GM19240 (cell line): ENCODE measurements around the gene MMP2.

Experiments
- DNase-seq: peaks from one replicate; pipeline ENCODE4 v3.0.0; 2011; ENCODE audit warnings: low spot score; ENCODE audit not compliant: insufficient read length

MMP2 gene

DNA sequence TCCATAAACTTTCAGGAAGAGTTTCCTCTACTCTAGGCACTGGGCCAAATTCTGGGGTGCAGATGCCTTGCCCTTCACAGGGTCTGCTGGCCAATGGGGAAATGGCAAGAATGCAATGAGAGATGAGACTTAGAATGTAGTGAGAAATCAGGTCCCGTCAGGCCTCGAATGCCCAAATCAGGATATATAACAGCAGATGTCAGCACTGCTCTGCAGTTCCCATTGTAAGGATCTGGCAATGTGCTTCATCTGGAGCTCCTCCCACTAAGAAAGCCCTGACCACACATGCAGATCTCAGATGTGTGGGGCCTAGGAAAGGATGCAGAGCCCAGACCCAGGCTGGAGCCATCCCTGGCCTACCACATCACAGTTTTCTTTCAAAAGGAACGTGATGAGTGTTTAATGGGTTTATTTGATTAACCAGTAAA is 16.0 kb downstream of the MMP2 start:
- DNase-seq, result no peak

DNA sequence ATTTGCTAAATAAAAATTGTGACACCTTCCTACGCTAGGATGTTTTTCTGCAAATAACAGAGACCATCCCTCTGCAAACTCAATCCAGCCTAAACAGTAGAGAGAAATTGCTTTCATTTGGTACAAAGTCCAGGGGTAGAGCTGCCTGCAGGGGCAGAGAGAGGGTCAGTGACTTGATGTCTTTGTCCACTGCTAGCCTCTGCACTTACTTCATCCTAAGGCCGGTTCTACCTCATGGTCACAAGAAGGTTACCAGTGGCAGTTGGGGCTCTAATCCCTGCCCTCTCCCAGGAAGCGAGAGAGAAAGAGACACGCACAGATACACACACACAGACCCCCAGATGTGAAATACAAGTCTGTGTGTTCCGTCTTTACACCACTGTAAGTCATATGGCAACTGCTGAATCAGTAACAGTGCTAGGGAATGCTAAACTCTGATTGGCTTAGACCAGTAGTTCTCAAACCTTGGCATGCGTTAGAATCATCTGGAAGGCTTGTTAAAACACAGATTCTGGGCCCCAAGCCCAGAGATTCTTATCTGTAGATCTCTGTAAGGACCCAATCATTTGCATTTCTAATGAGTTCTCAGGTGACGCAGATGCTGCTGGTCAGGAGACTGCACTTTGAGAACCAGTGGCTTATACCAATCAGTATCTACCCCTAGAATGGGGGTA is 16.8 kb downstream of the MMP2 start:
- no peak for DNase-seq

DNA sequence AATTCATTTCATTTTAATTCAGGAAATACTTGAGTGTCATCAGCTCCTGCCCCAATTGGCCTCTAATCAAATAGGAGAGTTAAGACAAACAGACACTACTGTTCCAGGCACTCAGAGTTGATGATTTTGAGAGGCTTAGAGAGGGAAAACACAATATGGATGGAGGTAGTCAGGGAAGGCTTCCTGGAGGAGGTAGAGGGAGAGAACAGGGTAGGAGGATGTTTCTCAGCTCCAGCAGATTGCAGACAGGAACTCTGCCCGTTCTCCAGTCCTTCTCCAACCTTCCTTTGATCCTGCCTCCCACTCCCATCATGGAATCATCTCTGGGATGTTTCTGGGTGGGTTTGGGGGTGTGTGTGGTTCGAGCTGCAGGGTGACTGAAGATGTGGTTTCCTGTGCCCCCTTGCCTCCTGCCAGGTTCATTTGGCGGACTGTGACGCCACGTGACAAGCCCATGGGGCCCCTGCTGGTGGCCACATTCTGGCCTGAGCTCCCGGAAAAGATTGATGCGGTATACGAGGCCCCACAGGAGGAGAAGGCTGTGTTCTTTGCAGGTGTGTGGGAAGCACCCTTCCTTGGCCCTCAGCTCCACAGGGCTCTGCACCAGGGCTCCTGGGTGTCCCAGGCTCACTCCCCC is 17.6 kb downstream of the MMP2 start:
- DNase-seq, result no peak

DNA sequence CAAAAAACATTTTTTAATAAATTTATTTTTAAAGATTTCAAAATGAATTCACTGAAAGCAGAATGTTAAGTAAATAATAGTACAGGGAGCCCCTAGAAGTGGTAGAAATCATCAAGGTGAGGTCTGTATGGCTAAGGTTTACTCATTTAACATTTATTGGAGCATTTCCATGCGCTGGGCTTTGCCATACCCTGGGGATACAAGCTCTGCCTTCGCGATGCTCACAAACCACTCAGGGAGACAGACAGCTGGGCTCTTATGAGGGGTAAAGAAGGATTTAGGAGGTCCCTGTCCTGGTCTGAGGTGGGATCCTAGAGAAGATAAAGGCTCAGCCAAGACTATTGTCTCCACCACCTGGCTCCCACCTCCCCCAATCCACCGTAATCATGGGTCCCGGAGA is 18.6 kb downstream of the MMP2 start:
- no peak for DNase-seq

DNA sequence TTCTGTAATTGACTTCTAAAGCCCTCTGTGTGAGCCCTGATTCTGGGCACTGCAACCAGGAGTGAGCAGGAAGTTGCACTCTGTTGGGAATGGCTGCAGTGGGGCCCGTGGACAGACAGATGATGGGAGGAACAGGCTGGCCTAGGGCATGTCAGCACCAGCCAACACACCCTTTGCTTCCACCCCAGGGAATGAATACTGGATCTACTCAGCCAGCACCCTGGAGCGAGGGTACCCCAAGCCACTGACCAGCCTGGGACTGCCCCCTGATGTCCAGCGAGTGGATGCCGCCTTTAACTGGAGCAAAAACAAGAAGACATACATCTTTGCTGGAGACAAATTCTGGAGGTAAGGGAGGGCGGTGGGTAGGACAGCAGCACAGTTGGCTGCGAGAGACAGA is 19.1 kb downstream of the MMP2 start:
- no peak for DNase-seq

DNA sequence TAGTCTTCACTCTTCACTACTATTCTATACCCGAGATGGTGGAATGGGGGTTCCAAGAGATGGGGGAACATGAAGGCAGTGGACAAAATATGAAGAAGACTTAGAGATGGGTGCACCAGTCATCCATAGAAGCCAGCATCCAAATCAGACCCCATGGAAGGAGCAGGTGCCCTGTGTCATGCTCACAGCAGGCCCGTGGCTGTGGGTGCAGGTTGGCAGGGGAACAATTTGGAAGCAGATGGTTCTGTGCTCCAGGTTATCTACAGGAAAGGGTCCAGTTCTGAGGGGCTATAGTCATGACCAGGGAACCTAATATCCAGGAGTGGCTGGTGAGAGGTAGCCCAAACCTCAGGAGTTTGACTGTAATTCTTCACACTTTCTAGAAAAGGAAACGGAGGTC is 20.3 kb downstream of the MMP2 start:
- DNase-seq, result no peak

DNA sequence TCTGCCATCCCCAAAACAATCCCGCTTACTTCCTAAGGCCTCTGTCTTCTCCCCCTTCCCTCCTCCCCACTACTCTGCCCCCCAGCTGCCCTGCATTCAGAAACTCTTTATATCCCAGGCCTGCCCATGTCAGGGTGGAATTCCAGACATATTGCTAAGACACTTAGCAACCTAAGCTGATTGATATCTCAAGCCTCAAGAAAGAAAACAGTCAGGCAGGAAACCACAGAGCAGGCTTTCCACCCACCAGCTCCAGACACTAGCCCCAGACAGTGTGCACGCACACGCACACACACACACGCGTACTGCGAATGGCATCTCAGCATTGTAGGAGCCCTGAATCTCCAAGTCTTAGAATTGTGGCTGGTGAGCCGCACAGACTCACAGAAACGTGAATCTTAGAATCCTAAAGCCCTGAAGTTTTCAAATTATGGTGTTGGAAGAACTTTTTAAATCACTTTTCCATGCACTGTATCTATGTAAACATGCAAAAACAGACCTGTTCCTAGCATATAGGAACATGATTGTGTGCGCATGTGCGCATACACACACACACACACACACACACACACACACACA is 21.0 kb downstream of the MMP2 start:
- DNase-seq, result no peak

DNA sequence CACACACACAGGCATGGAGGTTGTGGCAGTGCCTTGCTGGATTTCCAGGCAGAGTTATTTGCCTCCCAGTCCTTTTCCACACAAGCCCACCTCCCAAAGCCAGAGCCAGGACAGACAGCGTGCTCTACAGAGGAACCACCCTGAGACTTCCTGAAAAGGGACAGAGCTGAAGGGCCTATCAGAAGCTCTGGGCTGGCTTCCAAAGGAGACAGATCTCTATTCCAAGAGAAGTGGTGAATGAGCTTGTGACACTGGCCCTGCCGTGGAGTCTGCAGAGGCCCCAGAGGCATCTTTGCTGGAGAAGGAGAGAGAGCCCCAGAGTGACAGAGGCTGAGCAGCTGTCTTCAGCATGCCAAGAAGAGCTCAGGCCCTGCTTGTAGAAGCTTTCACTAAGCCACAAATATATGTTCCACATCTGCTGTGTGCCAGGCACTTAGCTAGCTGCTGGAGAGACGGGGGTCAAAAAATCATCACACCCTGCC is 21.6 kb downstream of the MMP2 start:
- no peak for DNase-seq

DNA sequence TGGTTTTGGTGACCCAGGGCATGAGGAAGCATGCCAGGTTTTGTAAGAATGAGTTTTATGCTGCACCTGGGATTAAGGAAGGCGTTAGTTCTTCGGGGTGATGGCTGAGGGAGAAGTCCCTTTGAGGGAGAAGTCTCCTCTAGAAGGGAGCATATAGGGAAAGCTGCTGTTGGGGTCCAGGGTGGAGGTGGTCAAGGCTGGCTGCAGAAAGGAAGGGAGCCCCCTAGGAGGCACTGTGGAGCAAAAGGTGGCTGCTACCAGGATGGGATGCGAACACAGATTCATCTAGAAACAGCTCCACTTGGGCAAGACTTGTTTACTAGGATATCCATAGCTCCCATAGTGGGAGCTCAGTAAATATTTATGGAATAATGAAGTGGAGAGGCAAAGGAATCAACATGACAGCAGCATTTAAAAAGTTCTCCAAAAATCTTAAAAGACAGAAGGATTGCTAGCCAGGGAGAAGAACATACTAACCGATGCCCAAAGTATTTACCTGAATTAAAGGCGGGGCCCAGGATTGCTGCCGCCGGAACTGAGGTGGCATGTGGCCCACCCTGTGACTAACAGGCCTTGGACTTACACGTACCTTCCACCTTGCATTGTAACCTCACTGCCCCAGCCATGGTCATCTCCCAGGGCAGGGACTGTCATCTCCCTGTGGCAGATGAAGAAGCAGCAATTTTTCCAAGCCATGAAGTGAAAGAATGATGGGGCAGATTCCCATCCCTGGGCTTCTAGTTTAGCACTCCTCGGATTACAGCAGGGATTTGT is 22.7 kb downstream of the MMP2 start:
- no peak for DNase-seq

DNA sequence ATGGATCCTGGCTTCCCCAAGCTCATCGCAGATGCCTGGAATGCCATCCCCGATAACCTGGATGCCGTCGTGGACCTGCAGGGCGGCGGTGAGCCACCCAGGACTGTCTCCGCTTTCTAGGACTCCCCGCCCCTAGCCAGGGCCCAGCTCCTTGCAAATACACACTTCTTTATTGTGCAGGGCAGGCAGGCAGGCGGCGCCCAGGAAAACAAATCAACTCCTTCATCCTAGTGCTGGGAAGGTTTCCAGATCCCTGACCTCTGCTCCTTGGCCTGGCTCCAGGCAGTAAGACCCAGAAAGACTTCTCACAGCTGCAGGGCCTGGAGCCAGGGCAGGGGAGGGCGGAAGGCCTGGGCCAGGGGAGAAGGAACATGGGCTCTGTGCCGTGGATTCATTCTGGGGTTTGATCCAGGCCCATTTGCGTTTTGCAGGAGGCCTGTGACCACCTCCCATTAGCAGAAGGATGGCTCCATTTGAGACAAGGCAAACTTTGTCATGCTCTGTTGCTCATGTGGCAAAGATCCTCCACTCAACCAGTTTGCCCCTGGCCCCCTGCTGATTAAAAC is 23.9 kb downstream of the MMP2 start:
- no peak for DNase-seq

DNA sequence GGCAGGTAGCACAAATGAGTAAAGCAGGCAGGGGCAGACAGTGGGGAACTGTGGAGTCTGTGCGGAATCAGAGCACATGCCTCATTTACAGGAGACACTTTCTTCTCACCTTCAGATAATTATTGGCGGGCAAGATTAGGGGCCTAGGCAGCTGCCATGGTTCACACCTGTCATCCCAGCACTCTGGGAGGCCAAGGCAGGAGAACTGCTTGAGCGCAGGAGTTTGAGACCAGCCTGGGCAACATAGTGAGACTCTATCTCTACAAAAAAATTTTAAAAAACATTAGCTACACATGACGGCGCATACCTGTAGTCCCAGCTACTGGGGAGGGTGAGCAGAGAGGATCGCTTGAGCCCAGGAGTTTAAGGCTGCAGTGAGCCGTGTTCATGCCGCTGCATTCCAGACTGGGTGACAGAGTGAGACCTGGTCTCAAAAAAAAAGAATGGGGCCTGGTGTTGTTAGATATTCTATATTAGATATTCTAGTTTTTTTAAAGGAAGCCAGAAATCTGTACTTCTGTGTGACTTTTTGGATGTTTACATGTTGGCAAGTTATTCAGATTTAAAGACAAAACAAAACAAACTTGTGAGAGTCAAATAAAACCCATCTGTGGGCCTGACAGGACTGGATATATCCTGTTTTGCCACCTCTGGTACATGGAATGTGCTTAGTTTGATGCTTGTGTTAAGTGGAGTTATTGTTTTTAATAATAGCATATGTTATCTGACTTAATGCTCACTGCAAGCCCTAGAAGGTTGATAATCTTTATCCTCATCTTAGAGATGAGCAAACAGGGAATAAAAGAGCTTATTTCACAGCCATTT is 24.9 kb downstream of the MMP2 start:
- no peak for DNase-seq

DNA sequence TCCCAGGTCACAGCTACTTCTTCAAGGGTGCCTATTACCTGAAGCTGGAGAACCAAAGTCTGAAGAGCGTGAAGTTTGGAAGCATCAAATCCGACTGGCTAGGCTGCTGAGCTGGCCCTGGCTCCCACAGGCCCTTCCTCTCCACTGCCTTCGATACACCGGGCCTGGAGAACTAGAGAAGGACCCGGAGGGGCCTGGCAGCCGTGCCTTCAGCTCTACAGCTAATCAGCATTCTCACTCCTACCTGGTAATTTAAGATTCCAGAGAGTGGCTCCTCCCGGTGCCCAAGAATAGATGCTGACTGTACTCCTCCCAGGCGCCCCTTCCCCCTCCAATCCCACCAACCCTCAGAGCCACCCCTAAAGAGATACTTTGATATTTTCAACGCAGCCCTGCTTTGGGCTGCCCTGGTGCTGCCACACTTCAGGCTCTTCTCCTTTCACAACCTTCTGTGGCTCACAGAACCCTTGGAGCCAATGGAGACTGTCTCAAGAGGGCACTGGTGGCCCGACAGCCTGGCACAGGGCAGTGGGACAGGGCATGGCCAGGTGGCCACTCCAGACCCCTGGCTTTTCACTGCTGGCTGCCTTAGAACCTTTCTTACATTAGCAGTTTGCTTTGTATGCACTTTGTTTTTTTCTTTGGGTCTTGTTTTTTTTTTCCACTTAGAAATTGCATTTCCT is 26.5 kb downstream of the MMP2 start:
- no peak for DNase-seq

DNA sequence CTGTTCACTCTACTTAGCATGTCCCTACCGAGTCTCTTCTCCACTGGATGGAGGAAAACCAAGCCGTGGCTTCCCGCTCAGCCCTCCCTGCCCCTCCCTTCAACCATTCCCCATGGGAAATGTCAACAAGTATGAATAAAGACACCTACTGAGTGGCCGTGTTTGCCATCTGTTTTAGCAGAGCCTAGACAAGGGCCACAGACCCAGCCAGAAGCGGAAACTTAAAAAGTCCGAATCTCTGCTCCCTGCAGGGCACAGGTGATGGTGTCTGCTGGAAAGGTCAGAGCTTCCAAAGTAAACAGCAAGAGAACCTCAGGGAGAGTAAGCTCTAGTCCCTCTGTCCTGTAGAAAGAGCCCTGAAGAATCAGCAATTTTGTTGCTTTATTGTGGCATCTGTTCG is 27.1 kb downstream of the MMP2 start:
- DNase-seq, result no peak

DNA sequence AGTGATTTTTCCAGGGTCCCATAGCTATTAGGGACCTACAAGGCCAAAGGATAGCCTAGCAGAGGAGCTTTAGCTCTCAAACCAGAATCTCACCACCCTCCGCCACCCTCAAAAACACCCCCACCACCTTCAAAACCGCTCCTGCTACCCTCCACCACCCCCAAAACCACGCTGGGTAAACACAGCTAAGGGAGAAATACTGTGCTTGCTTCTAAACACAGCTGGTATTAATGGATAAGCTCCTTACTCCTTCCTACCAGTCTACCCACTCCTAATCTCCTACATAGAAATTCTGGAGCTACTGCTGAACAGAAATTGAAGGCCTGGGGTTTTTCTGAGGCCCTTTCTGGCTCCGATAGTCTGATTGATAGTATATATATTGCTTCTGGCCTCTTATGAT is 27.7 kb downstream of the MMP2 start:
- no peak for DNase-seq

DNA sequence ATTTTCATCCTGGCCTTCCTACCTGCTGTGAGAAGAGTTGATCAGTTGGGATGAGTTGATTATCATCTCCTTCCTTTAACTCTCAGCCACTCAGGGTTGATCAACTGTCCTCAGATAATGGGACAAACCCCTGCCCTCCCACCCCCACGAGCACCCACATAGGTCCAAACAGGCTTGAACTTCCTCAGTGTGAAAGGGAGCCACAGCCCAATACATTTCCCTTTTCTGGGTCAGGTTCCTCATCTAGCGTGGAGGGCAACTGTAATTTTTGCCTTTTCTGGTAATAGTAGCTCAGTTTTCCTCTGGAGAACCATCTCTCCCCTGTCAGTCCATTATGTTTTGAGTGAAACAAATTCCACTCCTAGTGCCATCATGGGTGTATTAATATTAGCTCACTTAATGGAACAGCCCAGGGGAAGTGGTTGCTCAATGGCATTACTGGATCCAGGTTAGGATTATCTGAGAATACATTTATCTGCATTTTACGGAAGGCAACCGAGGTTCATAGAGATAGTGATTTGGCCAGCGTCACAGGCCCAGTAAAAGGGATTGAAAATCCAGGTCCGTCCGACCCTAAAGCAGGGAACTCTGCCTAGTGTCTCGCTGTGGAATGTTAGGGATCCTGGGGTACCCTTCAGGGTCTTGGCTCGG is 29.4 kb downstream of the MMP2 start:
- DNase-seq, result no peak

DNA sequence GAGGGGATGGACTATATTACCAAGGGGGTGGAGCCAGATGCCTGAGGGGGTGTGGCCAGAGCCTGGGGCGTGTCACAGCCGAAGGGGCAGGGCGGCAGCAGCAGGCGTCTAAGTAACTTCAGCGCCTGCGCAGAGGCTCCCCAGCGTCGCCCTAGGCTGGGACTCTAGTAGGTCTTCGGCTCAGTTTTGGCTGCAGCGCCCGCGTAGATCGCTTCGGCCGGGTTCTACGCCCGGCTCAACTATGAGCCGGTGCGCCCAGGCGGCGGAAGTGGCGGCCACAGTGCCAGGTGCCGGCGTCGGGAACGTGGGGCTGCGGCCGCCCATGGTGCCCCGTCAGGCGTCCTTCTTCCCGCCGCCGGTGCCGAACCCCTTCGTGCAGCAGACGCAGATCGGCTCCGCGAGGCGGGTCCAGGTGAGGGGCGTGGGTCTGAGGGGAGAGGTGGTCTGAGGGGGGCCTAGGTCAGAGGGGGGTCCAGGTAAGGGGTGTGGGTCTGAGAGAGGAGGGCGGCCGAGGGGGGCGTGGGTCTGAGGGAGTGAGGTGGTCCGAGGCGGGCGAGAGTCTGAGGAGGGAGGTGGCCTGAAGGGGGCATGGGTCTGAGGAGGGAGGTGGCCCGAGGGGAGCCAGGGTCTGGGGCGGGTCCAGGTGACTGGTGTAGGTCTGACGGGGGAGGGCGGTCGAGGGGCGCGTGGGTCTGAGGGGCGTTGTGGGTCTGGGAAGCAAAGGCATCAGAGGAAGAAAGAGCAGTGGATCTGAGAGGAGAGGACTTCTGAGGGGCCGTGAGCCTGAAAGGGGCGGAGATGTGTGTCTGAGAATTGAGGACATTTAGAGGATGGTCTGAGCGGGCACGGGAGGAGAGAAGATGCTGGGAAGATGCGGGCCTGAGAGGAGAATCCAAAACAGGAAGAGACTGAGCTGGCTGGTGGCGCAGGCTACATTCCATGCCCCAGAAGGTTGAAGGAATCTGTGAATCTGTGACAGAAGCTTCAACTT is 30.2 kb downstream of the MMP2 start, which contains the start of gene LPCAT2:
LPCAT2 (plus strand) TSS at position 132 of the 991 bp plus-strand sequence; CDS start at position 242, 110 bp downstream.
- DNase-seq, result peak; percentile 19

DNA sequence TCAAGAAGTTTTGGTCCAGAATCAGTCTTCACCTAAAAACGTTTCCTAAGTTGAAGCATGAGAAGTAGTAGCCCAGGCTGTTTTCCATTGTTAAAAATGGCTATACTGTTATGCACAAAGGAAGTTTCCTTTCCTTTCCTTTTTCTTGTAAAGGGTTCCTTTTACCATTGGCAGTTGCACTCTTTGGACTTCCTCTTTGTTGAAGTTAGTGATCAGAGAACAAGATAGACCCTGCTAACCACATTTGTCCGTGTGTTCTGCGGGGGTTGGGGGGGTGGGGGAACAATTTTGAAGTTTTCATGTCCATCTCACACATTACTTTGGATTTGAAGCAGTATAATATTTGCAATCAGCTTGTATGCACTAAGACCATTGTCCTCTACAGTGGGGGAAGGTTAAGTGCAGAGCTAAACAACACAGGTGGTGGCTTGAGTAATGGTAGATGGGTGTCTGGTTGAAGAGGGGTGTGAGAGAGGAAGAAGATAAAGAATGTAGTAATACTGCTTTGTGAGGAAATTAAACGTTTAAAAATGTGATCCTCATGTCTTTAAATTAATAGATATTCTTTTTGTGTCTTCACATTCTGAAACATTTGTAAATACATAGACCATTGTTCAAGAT is 31.3 kb downstream of the MMP2 start:
- DNase-seq, result no peak

DNA sequence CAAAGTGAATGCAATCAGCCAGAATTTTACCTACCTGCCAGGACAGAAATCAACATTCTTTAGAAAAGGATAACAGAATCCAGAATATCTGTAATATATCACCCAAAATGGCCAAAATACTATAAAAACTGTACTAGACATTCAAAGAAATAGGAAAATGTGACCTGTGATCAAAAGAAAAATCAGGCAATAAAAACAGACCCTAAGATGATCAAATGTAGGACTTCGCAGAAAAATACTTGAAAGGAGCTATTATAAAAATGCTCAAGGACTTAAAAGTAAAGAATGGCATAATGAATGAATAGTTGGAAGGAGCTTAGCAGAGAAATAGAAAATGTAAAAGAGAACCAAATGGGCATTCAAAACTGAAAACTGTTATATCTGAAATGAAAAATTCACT is 33.9 kb downstream of the MMP2 start:
- no peak for DNase-seq
